ENCODE measurements around the gene TNNI3K.
"Not testable (repeated sequence)": the region's sequence is repeated elsewhere in the genome, so short reads cannot be mapped to it uniquely, and the experiment has no call there.

Gene TNNI3K

DNA sequence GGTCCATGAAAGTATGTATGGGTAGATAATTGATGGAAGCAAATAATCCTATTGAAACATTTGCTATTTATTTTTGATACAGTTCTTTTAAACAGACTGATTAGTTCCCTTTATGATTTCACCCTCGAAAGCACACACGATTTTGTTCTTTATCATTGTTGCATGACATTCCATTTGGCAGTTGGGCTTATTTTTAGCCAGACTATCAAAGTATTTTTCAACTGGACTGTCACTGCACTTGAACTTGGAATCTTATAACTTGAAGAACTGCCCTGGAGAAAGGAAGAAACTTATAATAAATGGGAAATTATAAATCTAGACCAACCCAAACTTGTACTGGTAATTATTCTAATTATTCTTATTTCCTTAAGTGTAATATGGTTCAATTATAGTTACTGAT lies at the start of gene TNNI3K:
TNNI3K (plus strand) TSS at position 235 of the 400 bp plus-strand sequence; CDS start at position 300, 65 bp downstream.
- DNase-seq (ENCODE audit: low read depth): no peak

- DNase-seq (ENCODE audit: low read depth): no peak
These were observed 41.3 kb upstream of the TNNI3K start for GRCh38 chr1:74193908-74194307.

DNA sequence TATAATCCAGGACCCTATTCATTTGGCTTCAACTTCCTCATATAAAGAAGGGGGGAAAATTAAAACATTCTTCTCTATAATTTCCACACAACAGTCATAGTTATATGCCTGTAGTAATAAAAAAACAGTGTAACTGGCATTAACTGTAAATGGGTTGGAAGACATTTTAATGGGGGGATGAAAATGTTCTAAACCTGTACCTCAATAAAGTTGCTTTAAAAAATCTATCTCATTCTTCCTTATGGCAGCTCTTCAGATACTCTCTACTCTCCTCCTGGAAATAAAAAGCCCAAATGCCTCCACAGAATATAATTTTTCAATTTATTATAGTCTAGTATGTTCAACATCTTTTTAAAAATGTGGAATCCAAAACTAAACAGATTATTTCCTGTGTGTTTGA lies 39.8 kb upstream of the TNNI3K start:
- no peak for DNase-seq (ENCODE audit: low read depth)

GRCh38 chr1:74197255-74197654 lies 37.9 kb upstream of the TNNI3K start:
- no peak for DNase-seq (ENCODE audit: low read depth)

DNA sequence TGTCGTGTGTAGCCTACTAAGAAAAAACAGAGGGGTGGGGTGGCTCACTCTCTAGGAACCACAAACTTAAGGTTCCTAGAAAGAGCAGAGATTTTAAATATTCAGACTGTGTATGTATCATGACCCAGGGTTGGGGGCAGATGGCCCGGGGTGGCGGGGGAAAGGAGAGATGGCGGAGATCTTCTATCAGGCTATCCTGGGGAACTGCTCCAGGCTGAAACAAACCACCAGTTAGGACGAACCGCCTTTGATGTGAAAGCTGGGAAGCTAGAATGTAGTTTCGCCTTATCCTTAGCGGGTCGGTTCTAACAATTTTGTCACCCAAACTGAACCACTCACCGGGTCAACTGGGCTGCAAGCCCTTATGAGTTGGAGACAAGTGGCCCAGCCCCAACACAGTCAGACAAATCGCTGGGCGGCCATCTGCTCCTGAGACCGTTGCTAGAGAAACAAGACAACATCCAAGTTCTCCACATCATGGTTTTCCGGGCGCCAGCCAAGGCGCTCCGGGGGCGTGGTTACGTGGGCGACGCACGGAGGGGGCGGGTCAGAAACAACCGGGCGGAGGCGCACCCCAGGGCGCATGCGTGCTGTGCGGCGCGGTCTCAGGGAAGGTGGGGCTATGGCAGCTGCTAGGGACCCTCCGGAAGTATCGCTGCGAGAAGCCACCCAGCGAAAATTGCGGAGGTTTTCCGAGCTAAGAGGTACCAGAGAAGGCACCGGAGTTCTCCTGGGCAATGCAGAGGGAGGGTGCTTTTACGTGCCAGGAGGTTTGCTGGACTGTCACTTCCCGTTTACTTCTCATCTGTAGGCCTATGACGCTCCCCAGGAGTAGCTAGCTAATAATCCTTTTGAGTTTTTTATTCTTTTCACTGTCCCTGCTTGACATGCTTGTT lies 37.3 kb upstream of the TNNI3K start, which contains the start of the genes FPGT and LRRIQ3:
FPGT (plus strand) TSS at position 586 of the 896 bp plus-strand sequence; CDS start at position 623, 37 bp downstream.
LRRIQ3 (minus strand) TSS at position 520 of the 896 bp plus-strand sequence. CDS start 14,492 bp downstream, outside the sequence.
- DNase-seq (ENCODE audit: low read depth): peak; percentile 90

DNA sequence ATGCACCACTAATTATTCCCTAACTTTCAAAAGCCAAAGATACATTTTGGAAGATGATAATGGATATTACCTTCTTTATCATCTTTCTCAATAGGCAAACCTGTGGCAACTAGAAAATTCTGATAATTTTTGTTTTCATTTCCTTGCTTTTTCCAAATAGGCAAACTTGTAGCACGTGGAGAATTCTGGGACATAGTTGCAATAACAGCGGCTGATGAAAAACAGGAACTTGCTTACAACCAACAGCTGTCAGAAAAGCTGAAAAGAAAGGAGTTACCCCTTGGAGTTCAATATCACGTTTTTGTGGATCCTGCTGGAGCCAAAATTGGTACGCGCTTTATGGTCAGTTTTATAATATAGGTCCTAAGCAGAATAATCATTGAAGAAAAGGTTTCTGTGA lies 35.7 kb upstream of the TNNI3K start:
- no peak for DNase-seq (ENCODE audit: low read depth)

- no peak for DNase-seq (ENCODE audit: low read depth)
These were observed 29.9 kb upstream of the TNNI3K start for GRCh38 chr1:74205266-74205665.

GRCh38 chr1:74215229-74215628 lies 20.0 kb upstream of the TNNI3K start:
- no peak for DNase-seq (ENCODE audit: low read depth)

DNA sequence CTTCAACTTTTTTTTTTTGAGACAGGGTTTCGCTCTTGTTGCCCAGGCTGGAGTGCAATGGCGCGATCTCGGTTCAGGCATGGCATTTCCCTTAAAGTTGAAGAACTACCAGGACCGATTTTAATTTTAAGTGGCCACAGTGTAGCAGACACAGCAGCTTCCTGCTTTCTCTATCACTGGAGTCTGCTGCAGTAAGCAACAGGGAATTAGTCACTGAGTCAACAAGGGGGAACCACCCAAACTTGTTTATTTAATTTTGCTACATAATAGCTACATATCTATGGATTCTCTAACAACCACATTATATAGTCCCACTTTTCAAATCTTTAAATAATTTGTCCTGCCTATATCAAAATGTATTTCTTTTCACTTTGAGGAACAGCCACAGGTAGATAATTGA lies 12.5 kb upstream of the TNNI3K start:
- no peak for DNase-seq (ENCODE audit: low read depth)

GRCh38 chr1:74223453-74223852 lies 11.7 kb upstream of the TNNI3K start:
- DNase-seq (ENCODE audit: low read depth): no peak

DNA sequence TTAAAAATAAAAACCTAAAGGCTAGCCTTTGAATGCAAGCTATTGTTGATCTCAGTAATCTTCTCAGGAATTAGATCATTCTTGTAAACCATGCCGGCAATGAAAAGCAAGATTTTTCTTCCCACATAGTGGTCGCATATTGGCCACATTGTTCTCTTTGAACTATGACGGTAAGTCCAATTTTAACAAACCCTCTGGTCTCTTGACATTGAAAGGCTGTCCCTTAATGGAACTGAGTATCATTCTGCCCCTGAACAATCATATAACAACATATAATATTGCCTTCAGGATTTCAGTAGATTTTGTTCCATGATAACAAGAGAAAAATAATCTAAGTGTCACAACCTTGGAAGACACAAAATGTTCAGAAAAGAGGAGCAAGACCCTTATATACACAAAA lies 1.3 kb downstream of the TNNI3K start:
- no peak for DNase-seq (ENCODE audit: low read depth)

- DNase-seq (ENCODE audit: low read depth): no peak
These were observed 1.8 kb downstream of the TNNI3K start for GRCh38 chr1:74237035-74237434.

DNA sequence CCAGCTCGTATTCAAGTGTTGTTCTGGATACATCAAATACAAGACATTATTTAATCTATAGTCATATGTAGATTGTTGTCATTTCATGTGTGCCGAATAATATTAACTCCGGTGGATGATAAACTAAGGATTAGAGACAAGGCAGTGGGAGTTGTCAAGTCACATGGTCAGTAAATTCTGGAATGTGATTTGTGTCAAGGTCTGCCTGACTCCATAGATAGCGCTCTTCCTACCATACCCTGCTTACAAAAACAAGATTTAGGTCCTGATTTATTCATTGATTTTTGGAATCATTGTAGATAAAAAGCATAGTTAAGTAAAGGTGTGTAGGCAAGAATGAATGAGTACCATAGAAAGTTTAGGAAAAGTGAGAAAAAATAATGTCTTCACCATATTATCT lies 2.6 kb downstream of the TNNI3K start:
- DNase-seq (ENCODE audit: low read depth): no peak

DNA sequence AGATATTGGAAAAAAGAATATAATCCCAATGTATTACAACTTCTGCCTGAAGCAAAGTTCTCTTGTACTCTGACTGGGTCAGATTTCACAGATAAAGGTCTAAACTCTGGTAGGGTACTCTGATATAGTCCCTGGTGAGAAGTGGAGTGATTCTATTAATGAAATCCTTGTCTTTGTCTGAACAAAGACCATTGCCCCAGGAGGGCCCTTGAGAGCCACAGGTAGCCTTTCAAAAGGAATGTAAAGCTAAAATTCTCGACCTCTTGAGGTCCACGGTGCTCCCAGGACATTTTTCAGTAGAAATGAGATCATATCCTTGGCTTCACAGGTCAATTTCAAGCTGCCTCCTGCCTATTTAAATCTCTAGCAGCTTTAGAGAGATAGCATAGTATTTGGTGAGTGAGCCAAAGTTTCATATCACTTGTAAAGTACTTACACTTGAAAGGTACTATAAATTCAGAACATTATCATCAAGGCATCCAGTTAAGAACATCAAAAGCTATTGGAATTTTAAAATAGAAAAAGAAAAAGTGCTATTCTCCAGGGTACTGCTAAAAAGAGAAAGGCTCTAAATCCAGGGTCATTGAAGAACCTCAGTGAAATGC lies 10.1 kb downstream of the TNNI3K start:
- DNase-seq (ENCODE audit: low read depth): no peak

DNA sequence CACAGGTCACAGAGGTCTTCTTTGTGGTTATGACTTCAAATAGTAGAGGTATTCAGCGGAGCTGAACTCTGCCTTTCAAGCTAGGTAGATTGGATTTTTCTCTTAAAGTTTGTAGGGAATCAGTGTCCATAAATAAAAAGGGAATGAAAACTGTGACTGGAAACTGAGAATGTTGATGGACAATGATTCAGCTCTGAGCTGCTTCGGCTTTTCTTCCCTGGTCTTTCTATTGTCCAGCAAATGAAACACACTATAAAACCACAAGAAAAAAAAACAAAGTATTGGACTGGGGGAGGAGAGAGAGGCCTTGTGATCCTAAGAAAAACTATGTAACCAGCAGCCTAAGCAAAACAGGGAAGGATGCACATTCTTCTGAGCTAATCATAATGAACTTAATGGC lies 11.1 kb downstream of the TNNI3K start:
- no peak for DNase-seq (ENCODE audit: low read depth)

DNA sequence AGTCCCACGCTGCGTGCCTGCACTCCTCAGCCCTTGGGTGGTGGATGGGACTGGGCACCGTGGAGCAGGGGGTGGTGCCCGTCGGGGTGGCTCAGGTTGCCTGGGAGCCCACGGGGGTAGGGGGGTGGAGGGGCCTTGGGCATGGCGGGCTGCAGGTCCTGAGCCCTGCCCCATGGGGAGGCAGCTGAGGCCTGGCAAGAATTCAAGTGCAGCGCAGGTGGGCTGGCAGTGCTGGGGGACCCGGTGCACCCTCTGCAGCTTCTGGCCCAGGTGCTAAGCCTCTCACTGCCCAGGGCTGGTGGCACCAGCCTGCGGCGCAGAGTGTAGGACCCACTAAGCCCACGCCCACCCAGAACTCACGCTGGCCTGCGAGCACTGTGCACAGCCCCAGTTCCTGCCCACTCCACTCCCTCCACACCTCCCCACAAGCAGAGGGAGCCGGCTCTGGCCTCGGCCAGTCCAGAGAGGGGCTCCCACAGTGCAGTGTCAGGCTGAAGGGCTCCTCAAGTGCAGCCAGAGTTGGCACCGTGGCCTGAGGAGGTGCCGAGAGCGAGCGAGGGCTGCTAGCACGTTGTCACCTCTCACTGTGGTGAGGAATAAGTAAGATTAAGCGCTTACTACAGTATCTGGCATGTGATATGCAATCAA lies 12.8 kb downstream of the TNNI3K start:
- no peak for DNase-seq (ENCODE audit: low read depth)

- not testable (repeated sequence) for DNase-seq (ENCODE audit: low read depth)
These were observed 18.1 kb downstream of the TNNI3K start for GRCh38 chr1:74253243-74253824.

GRCh38 chr1:74266001-74266400 lies 30.8 kb downstream of the TNNI3K start:
- DNase-seq (ENCODE audit: low read depth): no peak

GRCh38 chr1:74271503-74271902 lies 36.3 kb downstream of the TNNI3K start:
- no peak for DNase-seq (ENCODE audit: low read depth)

GRCh38 chr1:74280642-74281396 lies 45.6 kb downstream of the TNNI3K start:
- no peak for DNase-seq (ENCODE audit: low read depth)

GRCh38 chr1:74286414-74286813 lies 51.2 kb downstream of the TNNI3K start:
- no peak for DNase-seq (ENCODE audit: low read depth)

GRCh38 chr1:74314438-74314837 lies 79.3 kb downstream of the TNNI3K start:
- DNase-seq (ENCODE audit: low read depth): no peak
